ENCODE data around the gene ETV5.
A peak's percentile ranks its signal among the peaks of the same experiment; 100 is the strongest.

The ETV5 gene

GRCh38 chr3:186068243-186068552 lies 40.7 kb downstream of the ETV5 start:
- no peaks in the 10 kb centered on the region; the same call in 1 of the 2 replicates for H3K36me3 ChIP-seq (ENCODE audit: control insufficient read depth, insufficient read depth, low read length)
- H3K27ac ChIP-seq (ENCODE audit: low read length): no peak overlapping the region
- no peak for DNase-seq (ENCODE audit: low read depth, low spot score)
- H3K9me3 ChIP-seq (ENCODE audit: control insufficient read depth, insufficient read depth, low read length): no peaks in the 10 kb centered on the region
- H3K4me1 ChIP-seq (ENCODE audit: control insufficient read depth, insufficient read depth, low read length): no peaks in the 10 kb centered on the region
- H3K4me3 ChIP-seq (ENCODE audit: low read length): no peak overlapping the region
- H3K27me3 ChIP-seq (ENCODE audit: control insufficient read depth, insufficient read depth, low read length): no peaks in the 10 kb centered on the region
- WGBS (ENCODE audit: insufficient coverage, insufficient read length): no CpG with 5 or more reads among the region's 2 CpGs

- Histone ChIP-seq H3K36me3 (ENCODE audit: control insufficient read depth, insufficient read depth, low read length) (no peaks in the 10 kb centered on the region; the same call in 1 of the 2 replicates), H3K4me3 (ENCODE audit: low read length) (no peak overlapping the region), H3K27ac (ENCODE audit: low read length) (no peak overlapping the region), H3K27me3 (ENCODE audit: control insufficient read depth, insufficient read depth, low read length) (no peaks in the 10 kb centered on the region), H3K4me1 (ENCODE audit: control insufficient read depth, insufficient read depth, low read length) (no peaks in the 10 kb centered on the region), H3K9me3 (ENCODE audit: control insufficient read depth, insufficient read depth, low read length) (no peaks in the 10 kb centered on the region)
- WGBS (ENCODE audit: insufficient coverage, insufficient read length): no CpG with 5 or more reads among the region's 9 CpGs
- no peak for DNase-seq (ENCODE audit: low read depth, low spot score)
Measured at GRCh38 chr3:186067360-186068242, 41.3 kb downstream of the ETV5 start.

- no peak for DNase-seq (ENCODE audit: low read depth, low spot score)
- no CpG with 5 or more reads among the region's 3 CpGs for WGBS (ENCODE audit: insufficient coverage, insufficient read length)
- no peaks in the 10 kb centered on the region; the same call in 1 of the 2 replicates for H3K36me3 ChIP-seq (ENCODE audit: control insufficient read depth, insufficient read depth, low read length)
- H3K27ac ChIP-seq (ENCODE audit: low read length): no peak overlapping the region
- no peaks in the 10 kb centered on the region for H3K9me3 ChIP-seq (ENCODE audit: control insufficient read depth, insufficient read depth, low read length)
- H3K4me1 ChIP-seq (ENCODE audit: control insufficient read depth, insufficient read depth, low read length): no peaks in the 10 kb centered on the region
- no peak overlapping the region for H3K4me3 ChIP-seq (ENCODE audit: low read length)
- no peaks in the 10 kb centered on the region for H3K27me3 ChIP-seq (ENCODE audit: control insufficient read depth, insufficient read depth, low read length)
Measured at GRCh38 chr3:186060222-186060621, 48.7 kb downstream of the ETV5 start.

- Histone ChIP-seq H3K27me3 (ENCODE audit: control insufficient read depth, insufficient read depth, low read length) (no peaks in the 10 kb centered on the region), H3K9me3 (ENCODE audit: control insufficient read depth, insufficient read depth, low read length) (no peaks in the 10 kb centered on the region), H3K4me3 (ENCODE audit: low read length) (no peak overlapping the region), H3K36me3 (ENCODE audit: control insufficient read depth, insufficient read depth, low read length) (no peaks in the 10 kb centered on the region), H3K4me1 (ENCODE audit: control insufficient read depth, insufficient read depth, low read length) (no peaks in the 10 kb centered on the region), H3K27ac (ENCODE audit: low read length) (no peak overlapping the region)
- no CpG with 5 or more reads among the region's 6 CpGs for WGBS (ENCODE audit: insufficient coverage, insufficient read length)
- no peak for DNase-seq (ENCODE audit: low read depth, low spot score)
Measured at GRCh38 chr3:186059192-186059591, 49.7 kb downstream of the ETV5 start.

GRCh38 chr3:186058225-186058624 lies 50.7 kb downstream of the ETV5 start:
- Histone ChIP-seq H3K27me3 (ENCODE audit: control insufficient read depth, insufficient read depth, low read length) (no peaks in the 10 kb centered on the region), H3K36me3 (ENCODE audit: control insufficient read depth, insufficient read depth, low read length) (no peaks in the 10 kb centered on the region), H3K4me3 (ENCODE audit: low read length) (no peak overlapping the region), H3K4me1 (ENCODE audit: control insufficient read depth, insufficient read depth, low read length) (no peaks in the 10 kb centered on the region), H3K9me3 (ENCODE audit: control insufficient read depth, insufficient read depth, low read length) (no peaks in the 10 kb centered on the region), H3K27ac (ENCODE audit: low read length) (no peak overlapping the region)
- WGBS (ENCODE audit: insufficient coverage, insufficient read length): no CpG with 5 or more reads among the region's 6 CpGs
- no peak for DNase-seq (ENCODE audit: low read depth, low spot score)

- peak; percentile 22 for DNase-seq (ENCODE audit: low read depth, low spot score)
- WGBS (ENCODE audit: insufficient coverage, insufficient read length): 100% methylated on average over 2 of the region's 4 CpGs
- Histone ChIP-seq H3K36me3 (ENCODE audit: control insufficient read depth, insufficient read depth, low read length) (no peaks in the 10 kb centered on the region), H3K4me1 (ENCODE audit: control insufficient read depth, insufficient read depth, low read length) (no peaks in the 10 kb centered on the region), H3K27me3 (ENCODE audit: control insufficient read depth, insufficient read depth, low read length) (no peaks in the 10 kb centered on the region), H3K27ac (ENCODE audit: low read length) (no peak overlapping the region), H3K9me3 (ENCODE audit: control insufficient read depth, insufficient read depth, low read length) (no peaks in the 10 kb centered on the region), H3K4me3 (ENCODE audit: low read length) (no peak overlapping the region)
Measured at GRCh38 chr3:186057594-186057993, 51.3 kb downstream of the ETV5 start.

GRCh38 chr3:186054792-186055352 lies 54.0 kb downstream of the ETV5 start:
- WGBS (ENCODE audit: insufficient coverage, insufficient read length): no CpG with 5 or more reads among the region's 8 CpGs
- no peak for DNase-seq (ENCODE audit: low read depth, low spot score)
- no peak overlapping the region for H3K4me3 ChIP-seq (ENCODE audit: low read length)
- no peaks in the 10 kb centered on the region for H3K9me3 ChIP-seq (ENCODE audit: control insufficient read depth, insufficient read depth, low read length)
- no peaks in the 10 kb centered on the region for H3K4me1 ChIP-seq (ENCODE audit: control insufficient read depth, insufficient read depth, low read length)
- no peaks in the 10 kb centered on the region for H3K36me3 ChIP-seq (ENCODE audit: control insufficient read depth, insufficient read depth, low read length)
- H3K27me3 ChIP-seq (ENCODE audit: control insufficient read depth, insufficient read depth, low read length): no peaks in the 10 kb centered on the region
- no peak overlapping the region for H3K27ac ChIP-seq (ENCODE audit: low read length)

- no peak overlapping the region for H3K4me3 ChIP-seq (ENCODE audit: low read length)
- no peak for DNase-seq (ENCODE audit: low read depth, low spot score)
- no peaks in the 10 kb centered on the region for H3K36me3 ChIP-seq (ENCODE audit: control insufficient read depth, insufficient read depth, low read length)
- H3K4me1 ChIP-seq (ENCODE audit: control insufficient read depth, insufficient read depth, low read length): no peaks in the 10 kb centered on the region
- no peaks in the 10 kb centered on the region for H3K9me3 ChIP-seq (ENCODE audit: control insufficient read depth, insufficient read depth, low read length)
- WGBS (ENCODE audit: insufficient coverage, insufficient read length): no CpG with 5 or more reads among the region's 12 CpGs
- H3K27ac ChIP-seq (ENCODE audit: low read length): no peak overlapping the region
- no peaks in the 10 kb centered on the region for H3K27me3 ChIP-seq (ENCODE audit: control insufficient read depth, insufficient read depth, low read length)
Measured at GRCh38 chr3:186053954-186054791, 54.7 kb downstream of the ETV5 start.

- Histone ChIP-seq H3K4me3 (ENCODE audit: low read length) (no peak overlapping the region), H3K36me3 (ENCODE audit: control insufficient read depth, insufficient read depth, low read length) (no peaks in the 10 kb centered on the region), H3K27me3 (ENCODE audit: control insufficient read depth, insufficient read depth, low read length) (no peaks in the 10 kb centered on the region), H3K9me3 (ENCODE audit: control insufficient read depth, insufficient read depth, low read length) (no peaks in the 10 kb centered on the region), H3K4me1 (ENCODE audit: control insufficient read depth, insufficient read depth, low read length) (no peaks in the 10 kb centered on the region), H3K27ac (ENCODE audit: low read length) (no peak overlapping the region)
- WGBS (ENCODE audit: insufficient coverage, insufficient read length): no CpG with 5 or more reads among the region's 7 CpGs
- no peak for DNase-seq (ENCODE audit: low read depth, low spot score)
Measured at GRCh38 chr3:186052096-186052840, 56.6 kb downstream of the ETV5 start.

- Histone ChIP-seq H3K27me3 (ENCODE audit: control insufficient read depth, insufficient read depth, low read length) (no peaks in the 10 kb centered on the region), H3K27ac (ENCODE audit: low read length) (no peak overlapping the region), H3K4me3 (ENCODE audit: low read length) (no peak overlapping the region), H3K36me3 (ENCODE audit: control insufficient read depth, insufficient read depth, low read length) (no peaks in the 10 kb centered on the region), H3K9me3 (ENCODE audit: control insufficient read depth, insufficient read depth, low read length) (no peaks in the 10 kb centered on the region), H3K4me1 (ENCODE audit: control insufficient read depth, insufficient read depth, low read length) (no peaks in the 10 kb centered on the region)
- WGBS (ENCODE audit: insufficient coverage, insufficient read length): no CpG with 5 or more reads among the region's 4 CpGs
- no peak for DNase-seq (ENCODE audit: low read depth, low spot score)
Measured at GRCh38 chr3:186049001-186049400, 59.9 kb downstream of the ETV5 start.
